ENCODE results near the gene ITGB2. TPM values are rescaled to one million over a fixed set of nuclear protein-coding genes. Genes with fewer than 3 reads are reported as not detected.
A peak's percentile ranks its signal among the peaks of the same experiment; 100 is the strongest.

The ITGB2 gene
- total RNA-seq, 1 experiment from 2014 or later, result 45.1 TPM

DNA sequence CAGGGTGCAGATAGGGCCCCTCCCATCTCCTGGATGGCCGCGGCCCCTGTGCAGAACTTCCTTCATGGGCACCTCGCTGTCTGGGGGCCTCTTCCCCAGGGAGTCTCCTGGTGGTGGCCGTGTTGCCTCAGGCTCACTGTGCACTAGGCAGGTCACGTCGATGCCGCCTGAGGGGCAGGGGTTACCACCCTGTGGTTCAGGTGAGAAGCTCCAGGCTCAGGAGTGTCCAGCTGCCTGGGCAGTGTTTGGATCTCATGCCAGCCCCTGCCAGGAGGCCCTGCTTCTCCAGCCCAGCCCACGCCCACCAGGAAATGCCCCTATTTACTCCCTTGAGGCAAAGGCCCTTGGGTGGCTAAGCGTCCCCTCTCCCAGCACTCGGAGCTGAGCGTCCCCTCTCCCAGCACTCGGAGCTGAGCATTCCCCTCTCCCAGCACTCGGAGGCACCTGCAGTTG lies 2.1 kb downstream of the ITGB2 start:
- ATAC-seq (no peak), DNase-seq (no peak)
- Histone ChIP-seq H3K9me2 (replicated peaks; ENCODE audit: low read length) (no peaks in the 10 kb centered on the region), H4K20me1 (ENCODE audit: low read length) (no peaks in the 10 kb centered on the region), H3K9me3 (ENCODE audit: low read length) (no peaks in the 10 kb centered on the region), H3K27me3 (ENCODE audit: low read length) (no peaks in the 10 kb centered on the region), H3K27ac (ENCODE audit: low read length) (no peak overlapping the region), H3F3A (ENCODE audit: low read length, unreplicated experiment) (peaks cover 10% of the 10 kb centered on the region), H2AFZ (ENCODE audit: low read length) (no peak overlapping the region), H3K4me2 (ENCODE audit: low read length) (no peak overlapping the region), H3K9ac (ENCODE audit: low read length) (no peak overlapping the region), H3K4me3 (ENCODE audit: low read length) (no peak overlapping the region), H3K36me3 (ENCODE audit: low read depth, low read length) (no peaks in the 10 kb centered on the region), H3K4me1 (ENCODE audit: insufficient read depth, low read length) (peaks cover 44% of the 10 kb centered on the region), H3K79me2 (ENCODE audit: low read length) (peaks cover 27% of the 10 kb centered on the region)
- ChIA-PET CTCF (interaction anchor here (0.6 kb wide), 1 partner anchor 110 kb away, joined by 3 read pairs; no protein-coding TSS in a partner anchor), POLR2A (ENCODE audit: unreplicated experiment) (no interaction called here)
- intact Hi-C loops (cut with micrococcal nuclease), result no loop called here
- BruUV-seq (replicated peaks), result no TSS peak
- no peak for TF ChIP-seq EZH2phosphoT487 (IDR thresholded peaks at IDR 0.05; ENCODE audit: borderline replicate concordance, low read length)
- TF ChIP-seq, protein P1, sequence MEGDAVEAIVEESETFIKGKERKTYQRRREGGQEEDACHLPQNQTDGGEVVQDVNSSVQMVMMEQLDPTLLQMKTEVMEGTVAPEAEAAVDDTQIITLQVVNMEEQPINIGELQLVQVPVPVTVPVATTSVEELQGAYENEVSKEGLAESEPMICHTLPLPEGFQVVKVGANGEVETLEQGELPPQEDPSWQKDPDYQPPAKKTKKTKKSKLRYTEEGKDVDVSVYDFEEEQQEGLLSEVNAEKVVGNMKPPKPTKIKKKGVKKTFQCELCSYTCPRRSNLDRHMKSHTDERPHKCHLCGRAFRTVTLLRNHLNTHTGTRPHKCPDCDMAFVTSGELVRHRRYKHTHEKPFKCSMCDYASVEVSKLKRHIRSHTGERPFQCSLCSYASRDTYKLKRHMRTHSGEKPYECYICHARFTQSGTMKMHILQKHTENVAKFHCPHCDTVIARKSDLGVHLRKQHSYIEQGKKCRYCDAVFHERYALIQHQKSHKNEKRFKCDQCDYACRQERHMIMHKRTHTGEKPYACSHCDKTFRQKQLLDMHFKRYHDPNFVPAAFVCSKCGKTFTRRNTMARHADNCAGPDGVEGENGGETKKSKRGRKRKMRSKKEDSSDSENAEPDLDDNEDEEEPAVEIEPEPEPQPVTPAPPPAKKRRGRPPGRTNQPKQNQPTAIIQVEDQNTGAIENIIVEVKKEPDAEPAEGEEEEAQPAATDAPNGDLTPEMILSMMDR (conservative IDR thresholded peaks at IDR 0.05; ENCODE audit: low read depth, low read length), result no peak
- no peak for TF ChIP-seq EZH2 (IDR thresholded peaks at IDR 0.05; ENCODE audit: low read length, unreplicated experiment)

DNA sequence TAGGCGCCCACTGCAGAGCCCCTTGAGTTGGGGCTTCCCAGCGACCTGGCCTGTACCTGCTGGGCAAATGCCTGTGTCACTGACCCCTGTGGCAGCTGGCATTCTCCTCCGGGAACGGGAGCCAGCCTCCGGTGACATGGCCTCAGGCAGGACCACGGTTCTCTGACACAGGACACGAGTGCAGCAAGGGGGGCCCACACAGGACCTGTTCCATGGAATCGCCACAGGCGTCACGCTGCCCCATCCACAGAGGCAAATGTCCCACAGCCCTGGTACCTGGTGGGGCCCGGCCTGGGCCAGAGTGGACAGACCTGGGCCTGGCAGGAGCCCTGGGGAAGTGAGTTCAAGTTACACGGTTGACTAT lies 2.6 kb downstream of the ITGB2 start:
- Histone ChIP-seq H3K4me2 (ENCODE audit: low read length) (no peak overlapping the region), H4K20me1 (ENCODE audit: low read length) (no peaks in the 10 kb centered on the region), H3K4me3 (ENCODE audit: low read length) (no peak overlapping the region), H3K9ac (ENCODE audit: low read length) (no peak overlapping the region; the same call in 1 of the 2 replicates), H3K27me3 (ENCODE audit: low read length) (no peaks in the 10 kb centered on the region), H3K4me1 (ENCODE audit: insufficient read depth, low read length) (peaks cover 50% of the 10 kb centered on the region), H3K36me3 (ENCODE audit: low read depth, low read length) (no peaks in the 10 kb centered on the region), H3K79me2 (ENCODE audit: low read length) (peaks cover 25% of the 10 kb centered on the region), H3K27ac (ENCODE audit: low read length) (no peak overlapping the region), H3K9me3 (ENCODE audit: low read length) (no peaks in the 10 kb centered on the region), H3F3A (ENCODE audit: low read length, unreplicated experiment) (peaks cover 10% of the 10 kb centered on the region), H3K9me2 (replicated peaks; ENCODE audit: low read length) (no peaks in the 10 kb centered on the region), H2AFZ (ENCODE audit: low read length) (no peak overlapping the region)
- no peak for DNase-seq
- BruUV-seq (replicated peaks), result no TSS peak
- intact Hi-C loops (cut with micrococcal nuclease), result no loop called here
- no peak for TF ChIP-seq EZH2 (IDR thresholded peaks at IDR 0.05; ENCODE audit: low read length, unreplicated experiment)
- ChIA-PET POLR2A (ENCODE audit: unreplicated experiment) (no interaction called here), CTCF (interaction anchor here (0.6 kb wide), 1 partner anchor 109 kb away, joined by 3 read pairs; no protein-coding TSS in a partner anchor)
- no peak for ATAC-seq

DNA sequence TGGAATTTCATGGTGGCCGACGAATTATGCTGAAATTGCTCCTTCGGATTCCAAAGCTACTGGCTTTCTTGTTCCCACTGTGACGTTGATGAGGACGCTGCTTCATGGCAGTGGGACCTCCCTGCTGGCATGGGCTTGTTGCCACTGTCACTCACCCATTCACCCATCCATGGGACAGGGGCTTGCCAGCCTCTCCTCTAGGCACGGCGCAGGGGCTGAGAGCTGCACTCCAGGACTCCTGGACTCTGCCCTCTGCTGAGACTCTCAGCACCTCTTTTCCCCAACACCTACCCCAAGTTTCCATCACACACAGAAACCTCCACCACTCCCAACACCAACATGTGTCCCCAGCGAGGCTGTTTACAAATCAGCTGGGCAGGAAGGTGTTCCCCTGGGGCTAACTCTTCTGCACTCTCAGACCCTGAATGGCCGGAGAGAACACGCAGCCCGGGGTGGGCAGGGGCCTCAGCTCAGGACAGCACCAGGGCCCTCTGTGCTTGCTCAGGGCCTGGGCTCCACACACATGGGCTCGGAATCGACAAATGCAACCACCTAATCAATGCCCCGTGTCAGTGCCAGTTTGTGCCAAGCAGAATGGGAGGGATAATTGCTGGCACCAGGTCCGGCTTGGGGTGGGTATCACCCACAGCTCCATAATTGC lies 3.1 kb downstream of the ITGB2 start:
- H3K9ac ChIP-seq (ENCODE audit: low read length), result peak overlapping the region; percentile 31
- peak overlapping the region; percentile 34 for H3K4me2 ChIP-seq (ENCODE audit: low read length)
- POLR2A ChIA-PET (ENCODE audit: unreplicated experiment), result no interaction called here

More for the DNA sequence above, 3.1 kb downstream of the ITGB2 start:
- no peak for TF ChIP-seq EZH2 (IDR thresholded peaks at IDR 0.05; ENCODE audit: low read length, unreplicated experiment)
- TF ChIP-seq EZH2phosphoT487 (IDR thresholded peaks at IDR 0.05; ENCODE audit: borderline replicate concordance, low read length), result no peak
- TF ChIP-seq, protein P1 (conservative IDR thresholded peaks at IDR 0.05; ENCODE audit: low read depth, low read length), result no peak
- no peaks in the 10 kb centered on the region for H3K36me3 ChIP-seq (ENCODE audit: low read depth, low read length)
- H3K79me2 ChIP-seq (ENCODE audit: low read length), result peaks cover 21% of the 10 kb centered on the region
- no peaks in the 10 kb centered on the region for H4K20me1 ChIP-seq (ENCODE audit: low read length)
- CTCF ChIA-PET, result no interaction called here
- no peaks in the 10 kb centered on the region for H3K27me3 ChIP-seq (ENCODE audit: low read length)
- H3K9me3 ChIP-seq (ENCODE audit: low read length), result no peaks in the 10 kb centered on the region
- H2AFZ ChIP-seq (ENCODE audit: low read length), result no peak overlapping the region
- peaks cover 50% of the 10 kb centered on the region for H3K4me1 ChIP-seq (ENCODE audit: insufficient read depth, low read length)
- BruUV-seq (replicated peaks), result TSS peak; percentile 29
- no peak for ATAC-seq
- H3K9me2 ChIP-seq (replicated peaks; ENCODE audit: low read length), result no peaks in the 10 kb centered on the region
- H3K27ac ChIP-seq (ENCODE audit: low read length), result peak overlapping the region; percentile 73
- DNase-seq, result no peak
- H3K4me3 ChIP-seq (ENCODE audit: low read length), result no peak overlapping the region; the same call in 1 of the 2 replicates
- peaks cover 10% of the 10 kb centered on the region for H3F3A ChIP-seq (ENCODE audit: low read length, unreplicated experiment)
- intact Hi-C loops (cut with micrococcal nuclease), result loop anchor here (1.0 to 2.0 kb wide), 2 partner anchors 8 to 13 kb away; no protein-coding TSS in a partner anchor
